Astrocyte of the spinal cord (primary cell): ENCODE measurements around the gene SLCO1A2.
A peak's percentile ranks its signal among the peaks of the same experiment; 100 is the strongest.

Experiments used
- DNase-seq: peaks from one replicate; pipeline ENCODE4 v3.0.0; 2011; ENCODE audit warnings: low read depth, low spot score
- H3K4me3 ChIP-seq: 2 replicates; pipeline ENCODE4 v1.5.1; 2011; ENCODE audit warnings: low read depth, mild to moderate bottlenecking, low read length, moderate library complexity
- in situ Hi-C: cut with HindIII; loops from 2 replicates; pipeline ENCODE4 v1.10.0; 2017; ENCODE audit warnings: low sequenced_read_pairs
- TF ChIP-seq, protein P1 (sequence below): IDR thresholded peaks from 2 replicates; pipeline ENCODE4 v1.5.1; 2012; ENCODE audit warnings: low read depth, mild to moderate bottlenecking, low read length, inconsistent platforms

SLCO1A2 gene

DNA sequence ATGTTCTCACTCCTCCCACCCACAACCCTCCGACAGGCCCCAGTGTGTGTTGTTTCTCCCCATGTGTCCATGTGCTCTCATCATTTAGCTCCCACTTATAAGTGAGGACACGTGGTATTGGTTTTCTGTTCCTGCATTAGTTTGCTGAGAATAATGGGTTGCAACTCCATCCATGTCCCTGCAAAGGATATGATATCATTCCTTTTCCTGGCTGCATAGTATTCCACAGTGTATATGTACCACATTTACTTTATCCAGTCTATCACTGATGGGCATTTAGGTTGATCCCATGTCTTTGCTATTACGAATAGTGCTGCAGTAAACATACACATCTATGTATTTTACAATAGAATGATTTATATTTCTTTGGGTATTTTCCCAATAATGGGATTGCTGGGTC, 77.5 kb downstream of the SLCO1A2 start:
- TF ChIP-seq, protein P1, sequence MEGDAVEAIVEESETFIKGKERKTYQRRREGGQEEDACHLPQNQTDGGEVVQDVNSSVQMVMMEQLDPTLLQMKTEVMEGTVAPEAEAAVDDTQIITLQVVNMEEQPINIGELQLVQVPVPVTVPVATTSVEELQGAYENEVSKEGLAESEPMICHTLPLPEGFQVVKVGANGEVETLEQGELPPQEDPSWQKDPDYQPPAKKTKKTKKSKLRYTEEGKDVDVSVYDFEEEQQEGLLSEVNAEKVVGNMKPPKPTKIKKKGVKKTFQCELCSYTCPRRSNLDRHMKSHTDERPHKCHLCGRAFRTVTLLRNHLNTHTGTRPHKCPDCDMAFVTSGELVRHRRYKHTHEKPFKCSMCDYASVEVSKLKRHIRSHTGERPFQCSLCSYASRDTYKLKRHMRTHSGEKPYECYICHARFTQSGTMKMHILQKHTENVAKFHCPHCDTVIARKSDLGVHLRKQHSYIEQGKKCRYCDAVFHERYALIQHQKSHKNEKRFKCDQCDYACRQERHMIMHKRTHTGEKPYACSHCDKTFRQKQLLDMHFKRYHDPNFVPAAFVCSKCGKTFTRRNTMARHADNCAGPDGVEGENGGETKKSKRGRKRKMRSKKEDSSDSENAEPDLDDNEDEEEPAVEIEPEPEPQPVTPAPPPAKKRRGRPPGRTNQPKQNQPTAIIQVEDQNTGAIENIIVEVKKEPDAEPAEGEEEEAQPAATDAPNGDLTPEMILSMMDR = no peak

GRCh38 chr12:21252070-21252469, 82.6 kb downstream of the SLCO1A2 start:
- in situ Hi-C loops = no loop called here
- H3K4me3 ChIP-seq = no peak overlapping the region
- no peak for DNase-seq
- TF ChIP-seq, protein P1 = no peak

More for the DNA sequence above, 77.5 kb downstream of the SLCO1A2 start:
- no peak for DNase-seq
- in situ Hi-C loops = no loop called here
- no peak overlapping the region for H3K4me3 ChIP-seq

- in situ Hi-C loops = no loop called here
These were observed 86.0 kb downstream of the SLCO1A2 start for GRCh38 chr12:21248679-21249078.

DNA sequence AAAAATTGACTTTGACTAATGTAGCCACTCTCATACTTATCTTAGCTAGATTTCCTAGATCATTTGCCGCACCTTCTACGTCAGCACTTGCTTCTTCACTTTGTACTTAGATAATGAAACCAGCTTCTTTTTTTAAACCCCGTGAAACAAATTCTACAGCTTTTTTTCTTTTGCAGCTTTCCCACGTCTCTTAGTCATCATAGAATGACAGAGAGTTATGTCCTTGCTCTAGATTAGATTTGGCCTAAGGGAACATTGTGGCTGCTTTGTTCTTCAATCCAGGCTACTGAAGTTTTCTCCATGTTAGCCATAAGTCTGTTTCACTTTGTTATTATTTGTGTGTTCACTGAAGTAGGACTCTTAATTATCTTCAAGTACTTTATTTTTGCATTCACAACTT, 94.9 kb downstream of the SLCO1A2 start:
- in situ Hi-C loops = no loop called here
- TF ChIP-seq, protein P1 = no peak
- no peak for DNase-seq
- no peak overlapping the region for H3K4me3 ChIP-seq

More at GRCh38 chr12:21248679-21249078, 86.0 kb downstream of the SLCO1A2 start:
- peak; percentile 18 for DNase-seq
- TF ChIP-seq, protein P1 = no peak
- no peak overlapping the region for H3K4me3 ChIP-seq

DNA sequence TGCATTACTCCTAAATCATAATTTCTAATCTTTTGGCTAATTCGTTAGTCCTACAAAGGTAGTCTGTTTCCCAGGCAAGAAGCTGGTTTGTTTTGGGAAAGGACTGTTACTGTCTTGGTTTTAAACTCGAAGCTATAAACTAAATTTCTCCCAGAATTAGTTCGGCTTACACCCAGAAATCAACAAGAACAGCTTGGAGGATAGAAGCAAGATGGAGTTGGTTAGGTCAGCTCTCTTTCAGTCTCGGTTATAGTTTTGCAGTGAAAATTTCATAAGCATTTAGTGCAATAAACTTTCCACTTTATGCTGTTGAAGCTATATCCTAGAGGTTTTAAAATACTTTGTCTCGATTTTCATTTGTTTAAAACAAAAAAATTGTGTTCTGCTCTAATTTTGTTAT, 100.3 kb downstream of the SLCO1A2 start:
- in situ Hi-C loops = no loop called here
- TF ChIP-seq, protein P1 = no peak
- H3K4me3 ChIP-seq = no peak overlapping the region
- no peak for DNase-seq

- in situ Hi-C loops = no loop called here
- no peak overlapping the region for H3K4me3 ChIP-seq
- TF ChIP-seq, protein P1 = no peak
- DNase-seq = no peak
These were observed 110.8 kb downstream of the SLCO1A2 start for GRCh38 chr12:21223930-21224329.

- no peak overlapping the region for H3K4me3 ChIP-seq
- in situ Hi-C loops = no loop called here
- TF ChIP-seq, protein P1 = no peak
- DNase-seq = no peak
These were observed 112.9 kb downstream of the SLCO1A2 start for GRCh38 chr12:21221778-21222177.
